GM18502 (cell line): ENCODE results near the gene MRPL4.

Source experiments
- ATAC-seq: cut with Tn5 transposase; IDR thresholded peaks from one replicate; pipeline ENCODE4 v1.9.1; 2021; ENCODE audit warnings: mild to moderate bottlenecking; ENCODE audit not compliant: unreplicated experiment, poor library complexity

The MRPL4 gene

GRCh38 chr19:10305139-10305806 is 53.3 kb downstream of the MRPL4 start:
- ATAC-seq: no peak

- no peak for ATAC-seq
Measured at GRCh38 chr19:10306327-10306726, 54.3 kb downstream of the MRPL4 start.

GRCh38 chr19:10309423-10309822 is 57.4 kb downstream of the MRPL4 start, which contains the start of gene ZGLP1:
TSS of gene ZGLP1 (minus strand) at chr19:10309815.
- no peak for ATAC-seq
